Spleen (tissue), 11 donors: ENCODE data around the gene CHRNA4. TPM values are rescaled to one million over a fixed set of nuclear protein-coding genes. Genes with fewer than 3 reads are reported as not detected.

Source experiments
- DNase-seq: peaks from one replicate; pipeline ENCODE4 v3.0.0-alpha.2; 2020
- H3K27ac ChIP-seq, 8 donors: fragments of 200-600 bp; sonication (generic) in 7 of 8; 1 replicate in 4 of 8; 2 replicates in 4 of 8; pipeline versions ENCODE4 v1.5.0 to v1.8.0; 2016 to 2021; ENCODE audit warnings: inconsistent platforms in 4 of 8, mild to moderate bottlenecking in 4 of 8, moderate library complexity in 1 of 8
- H3K27me3 ChIP-seq, 7 donors: fragments of 200-600 bp; sonication (generic) in 6 of 7; replicated peaks in 1 of 7; 1 replicate in 4 of 7; 2 replicates in 3 of 7; pipeline versions ENCODE4 v1.5.0 to v1.8.0; 2016 to 2021; ENCODE audit warnings: inconsistent platforms in 3 of 7, mild to moderate bottlenecking in 1 of 7
- H3K36me3 ChIP-seq, 6 donors: fragments of 200-600 bp; sonication (generic) in 5 of 6; 1 replicate in 4 of 6; 2 replicates in 2 of 6; pipeline versions ENCODE4 v1.5.0 to v1.8.0; 2016 to 2021; ENCODE audit warnings: inconsistent platforms in 2 of 6
- H3K4me1 ChIP-seq, 6 donors: fragments of 200-600 bp; sonication (generic) in 5 of 6; 1 replicate in 3 of 6; 2 replicates in 3 of 6; pipeline versions ENCODE4 v1.5.0 to v1.8.0; 2016 to 2021; ENCODE audit warnings: inconsistent platforms in 3 of 6
- H3K4me3 ChIP-seq, 8 donors: fragments of 200-600 bp; sonication (generic) in 7 of 8; 1 replicate in 4 of 8; 2 replicates in 4 of 8; pipeline versions ENCODE4 v1.5.0 to v1.8.0; 2016 to 2021; ENCODE audit warnings: inconsistent platforms in 4 of 8, mild to moderate bottlenecking in 4 of 8, moderate library complexity in 2 of 8
- H3K9me3 ChIP-seq, 8 donors: fragments of 200-600 bp; sonication (generic) in 7 of 8; 1 replicate in 4 of 8; 2 replicates in 4 of 8; pipeline versions ENCODE4 v1.5.0 to v1.8.0; 2016 to 2021; ENCODE audit warnings: inconsistent platforms in 4 of 8
- POLR2A ChIP-seq, 3 donors: fragments of 450-650 bp; IDR thresholded peaks; one replicate each; pipeline ENCODE4 v1.5.1; 2017; ENCODE audit warnings: antibody characterized with exemption in 3 of 3, mild to moderate bottlenecking in 1 of 3
- POLR2AphosphoS5 ChIP-seq, 3 donors: sonication (generic); formaldehyde crosslinking; IDR thresholded peaks; one replicate each; pipeline ENCODE4 v1.5.1; 2017; ENCODE audit warnings: antibody characterized with exemption in 3 of 3
- WGBS, 5 donors: extraction: QIAGEN DNeasy Blood & Tissue Kit in 3 of 5; methylation state at CpG; one replicate each; pipeline versions ENCODE4 v1.1.5 to v1.1.7; 2013 to 2018; 5-methylcytosine and 5-hydroxymethylcytosine counted together
- intact Hi-C: fragments of 100-400 bp; cut with DNase I; formaldehyde crosslinking; loops from one replicate; pipeline ENCODE4 v1.15.0; 2023; ENCODE audit warnings: low total_unique reads
- polyA plus RNA-seq, 3 donors: library from polyadenylated mRNA; stranded (reverse); fragments of 200-250 nt; gene quantifications; one replicate each; pipeline ENCODE4 v1.2.1, GENCODE V29; 2013
- total RNA-seq, 7 donors: library from RNA; depleted of rRNA in 3 of 7; stranded (reverse); fragments of >200 nt in 3 of 7; fragmentation: NEBNext Ultra II Directional in 4 of 7; extraction: Animal tissue kit (Norgen Biotek cat#: 25700) in 4 of 7; gene quantifications; one replicate each; pipeline versions ENCODE4 v1.1.0 to v1.2.1, GENCODE V29; 2016 to 2021
- TF ChIP-seq, protein P1 (sequence below), 11 experiments: fragments of 200-600 bp in 7 of 11; fragments of 450-650 bp in 4 of 11; sonication (generic) in 4 of 11; IDR thresholded peaks in 8 of 11; conservative IDR thresholded peaks in 3 of 11; 1 replicate in 7 of 11; 2 replicates in 4 of 11; pipeline versions ENCODE4 v1.4.0 to v1.8.0; 2016 to 2021; ENCODE audit warnings: antibody characterized with exemption in 11 of 11, inconsistent platforms in 4 of 11, mild to moderate bottlenecking in 1 of 11
- donor health status: healthy with polysubstance abuse.
- donor health status: DM: no; HTN: no; CAD: no; lungs with moderate emphysema.
- donor health status: DM: no; HTN: no; CAD: no.
- donor health status: Bipolar disorder and iron deficiency.
- donor health status: healthy.
- donor health status: DM: no; HTN: no; CAD: no.
- donor health status: DM: yes; HTN: yes; CAD: no.

The CHRNA4 gene
- total and polyA plus RNA-seq, 10 donors = 0.15 to 13.8 (median 1.3) TPM; not detected in 1

DNA sequence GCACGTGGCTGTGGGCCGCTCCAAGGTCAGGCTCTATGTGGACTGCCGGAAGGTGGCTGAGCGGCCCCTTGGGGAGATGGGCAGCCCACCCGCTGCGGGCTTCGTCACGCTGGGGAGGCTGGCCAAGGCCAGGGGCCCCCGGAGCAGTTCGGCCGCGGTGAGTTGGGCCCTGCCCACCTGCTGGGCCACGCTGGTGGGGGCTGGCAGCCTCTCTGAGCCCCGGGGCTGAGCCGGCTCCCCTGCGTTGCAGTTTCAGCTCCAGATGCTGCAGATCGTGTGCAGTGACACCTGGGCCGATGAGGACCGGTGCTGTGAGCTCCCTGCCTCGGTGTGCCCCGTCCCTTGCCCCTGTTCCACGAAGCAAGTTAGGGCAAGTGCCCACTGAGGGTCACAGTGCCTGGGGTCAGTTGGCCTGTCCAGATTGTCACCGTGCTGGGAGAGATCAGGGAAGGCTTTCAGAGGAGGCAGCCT lies 41.1 kb downstream of the CHRNA4 start:
- DNase-seq = no peak
- no peak overlapping the region for H3K4me3 ChIP-seq
- H3K27me3 ChIP-seq = peaks cover 0 to 66% (median 7%) of the 10 kb centered on the region in 7 donors
- no peaks in the 10 kb centered on the region for H3K36me3 ChIP-seq
- H3K27ac ChIP-seq = no peak overlapping the region
- peaks cover 0 to 48% (median 8%) of the 10 kb centered on the region in 6 donors for H3K4me1 ChIP-seq
- TF ChIP-seq, protein P1, sequence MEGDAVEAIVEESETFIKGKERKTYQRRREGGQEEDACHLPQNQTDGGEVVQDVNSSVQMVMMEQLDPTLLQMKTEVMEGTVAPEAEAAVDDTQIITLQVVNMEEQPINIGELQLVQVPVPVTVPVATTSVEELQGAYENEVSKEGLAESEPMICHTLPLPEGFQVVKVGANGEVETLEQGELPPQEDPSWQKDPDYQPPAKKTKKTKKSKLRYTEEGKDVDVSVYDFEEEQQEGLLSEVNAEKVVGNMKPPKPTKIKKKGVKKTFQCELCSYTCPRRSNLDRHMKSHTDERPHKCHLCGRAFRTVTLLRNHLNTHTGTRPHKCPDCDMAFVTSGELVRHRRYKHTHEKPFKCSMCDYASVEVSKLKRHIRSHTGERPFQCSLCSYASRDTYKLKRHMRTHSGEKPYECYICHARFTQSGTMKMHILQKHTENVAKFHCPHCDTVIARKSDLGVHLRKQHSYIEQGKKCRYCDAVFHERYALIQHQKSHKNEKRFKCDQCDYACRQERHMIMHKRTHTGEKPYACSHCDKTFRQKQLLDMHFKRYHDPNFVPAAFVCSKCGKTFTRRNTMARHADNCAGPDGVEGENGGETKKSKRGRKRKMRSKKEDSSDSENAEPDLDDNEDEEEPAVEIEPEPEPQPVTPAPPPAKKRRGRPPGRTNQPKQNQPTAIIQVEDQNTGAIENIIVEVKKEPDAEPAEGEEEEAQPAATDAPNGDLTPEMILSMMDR (IDR thresholded peaks at IDR 0.05 in 8 of 11, conservative IDR thresholded peaks at IDR 0.05 in 3 of 11) = no peak
- TF ChIP-seq POLR2AphosphoS5 (IDR thresholded peaks at IDR 0.05) = no peak
- no peak for TF ChIP-seq POLR2A (IDR thresholded peaks at IDR 0.05)
- intact Hi-C loops = no loop called here
- 80 to 87% (median 82%) methylated on average over 10 to 23 of the region's 23 CpGs for WGBS, 5 donors
- no peaks in the 10 kb centered on the region for H3K9me3 ChIP-seq

DNA sequence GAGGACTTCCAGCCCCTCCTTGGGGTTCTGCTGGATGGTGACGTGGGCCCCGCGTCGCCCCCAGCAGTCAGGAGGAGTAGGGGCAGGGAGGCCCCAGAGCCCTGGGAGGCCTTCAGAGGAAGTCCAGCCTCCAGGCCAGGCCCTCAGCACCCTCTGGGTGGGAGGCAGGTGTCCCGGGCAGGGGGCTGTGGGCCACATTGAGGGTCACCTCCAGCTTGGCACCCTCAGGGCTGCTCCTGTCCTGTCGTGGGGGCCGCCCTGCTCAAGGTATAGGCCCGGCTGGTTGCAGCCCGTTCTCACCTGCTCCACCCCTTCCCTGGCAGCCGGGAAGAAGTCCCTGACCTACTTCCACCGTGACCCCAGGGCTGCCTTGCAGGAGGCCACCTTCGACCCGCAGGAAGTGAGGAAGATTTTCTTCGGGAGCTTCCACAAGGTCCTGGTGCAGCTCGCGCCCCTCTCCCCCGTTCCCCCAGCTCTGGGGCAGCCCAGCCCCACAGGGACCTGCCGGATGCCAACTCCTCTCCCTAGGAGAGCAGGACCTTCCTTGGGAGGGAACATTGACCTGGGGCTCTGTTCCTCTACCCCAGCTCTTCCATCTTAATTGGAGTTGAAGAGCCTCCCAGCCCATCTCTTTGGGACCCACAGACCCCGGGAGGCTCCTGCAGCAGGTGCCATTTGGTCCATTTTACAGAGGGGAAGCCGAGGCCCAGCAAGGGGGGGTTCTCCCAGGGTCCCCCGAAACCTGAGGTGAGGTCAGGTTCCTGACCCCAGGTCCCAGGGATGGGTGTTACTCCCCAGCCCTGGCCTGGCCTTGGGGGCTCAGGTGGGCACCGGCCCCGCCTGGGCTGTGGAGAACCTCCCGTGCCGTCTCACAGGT lies 41.7 kb downstream of the CHRNA4 start:
- Histone ChIP-seq H3K4me3 (no peak overlapping the region), H3K27ac (no peak overlapping the region), H3K9me3 (no peaks in the 10 kb centered on the region), H3K27me3 (peaks cover 0 to 73% (median 7%) of the 10 kb centered on the region in 7 donors), H3K4me1 (peaks cover 0 to 54% (median 8%) of the 10 kb centered on the region in 6 donors), H3K36me3 (no peaks in the 10 kb centered on the region)
- WGBS, 5 donors = 69 to 85% (median 79%) methylated on average over 17 to 25 of the region's 25 CpGs
- TF ChIP-seq POLR2AphosphoS5 (IDR thresholded peaks at IDR 0.05) (no peak), POLR2A (IDR thresholded peaks at IDR 0.05) (no peak)
- TF ChIP-seq, protein P1 (IDR thresholded peaks at IDR 0.05 in 8 of 11, conservative IDR thresholded peaks at IDR 0.05 in 3 of 11) = no peak
- DNase-seq = no peak
- intact Hi-C loops = no loop called here

DNA sequence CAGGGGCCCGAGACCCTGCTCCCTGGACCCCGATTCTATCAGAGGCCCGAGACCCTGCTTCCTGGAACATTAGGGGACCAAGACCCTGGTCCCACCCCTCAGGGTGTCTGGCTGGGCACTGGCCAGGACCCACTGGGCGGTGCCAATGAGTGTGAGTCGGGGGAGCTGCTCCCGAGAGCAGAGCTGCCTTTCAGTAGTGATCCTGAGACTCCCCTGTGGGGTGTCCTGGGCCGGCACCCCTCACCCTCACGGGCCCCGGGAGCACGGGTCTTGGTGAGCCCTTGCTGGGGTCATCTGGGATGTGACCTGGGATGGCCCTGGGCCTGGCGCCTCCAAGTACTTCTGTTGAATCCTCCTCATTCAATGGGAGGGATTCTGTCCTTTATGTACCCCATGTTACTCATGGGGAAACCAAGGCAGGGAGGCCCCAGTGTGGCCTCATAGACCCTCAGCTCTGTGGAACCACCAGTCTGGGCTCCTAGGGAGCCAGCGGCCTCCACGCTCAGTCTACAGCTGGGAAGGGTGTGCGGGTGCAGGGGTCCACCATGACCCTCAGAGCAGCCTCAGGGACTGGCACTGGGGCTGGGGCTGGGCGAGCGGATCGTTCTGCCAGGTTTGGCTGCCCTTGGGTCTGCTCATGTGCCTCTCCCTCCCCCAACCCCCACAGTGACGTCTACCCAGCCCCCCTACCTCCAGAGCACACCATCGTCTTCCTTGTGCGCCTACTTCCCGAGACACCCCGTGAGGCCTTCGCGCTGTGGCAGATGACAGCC lies 42.6 kb downstream of the CHRNA4 start:
- no peak for DNase-seq
- H3K36me3 ChIP-seq = no peaks in the 10 kb centered on the region
- no peak overlapping the region for H3K4me3 ChIP-seq
- peaks cover 0 to 81% (median 7%) of the 10 kb centered on the region in 7 donors for H3K27me3 ChIP-seq
- no peaks in the 10 kb centered on the region for H3K9me3 ChIP-seq
- intact Hi-C loops = no loop called here
- TF ChIP-seq POLR2A (IDR thresholded peaks at IDR 0.05) = no peak
- no peak for TF ChIP-seq POLR2AphosphoS5 (IDR thresholded peaks at IDR 0.05)
- TF ChIP-seq, protein P1 (IDR thresholded peaks at IDR 0.05 in 8 of 11, conservative IDR thresholded peaks at IDR 0.05 in 3 of 11) = no peak
- WGBS, 5 donors = 87 to 90% (median 88%) methylated on average over 16 to 24 of the region's 24 CpGs
- H3K4me1 ChIP-seq = peaks cover 0 to 54% (median 8%) of the 10 kb centered on the region in 6 donors
- no peak overlapping the region for H3K27ac ChIP-seq
